Panc1 (cell line): Measurements from ENCODE around the gene C1QTNF4. TPM values are rescaled to one million over a fixed set of nuclear protein-coding genes. Genes with fewer than 3 reads are reported as not detected.

Experiments used
- ATAC-seq: fragments of 200-7000 bp; cut with Tn5 transposase; 2 replicates; pipeline ENCODE4 v1.9.1; 2020; ENCODE audit warnings: mild to moderate bottlenecking, moderate library complexity
- BruUV-seq: library from RNA; stranded (reverse); fragments of 400-500 nt; replicated peaks from 2 replicates; lab custom pipeline; 2021; lab: Mats Ljungman, UMichigan
- CTCF ChIA-PET: fragments of 300-600 bp; sonication (Branson Sonifier 250); formaldehyde crosslinking; loops from one replicate; lab custom pipeline; 2022; ENCODE audit warnings: antibody characterized with exemption; lab: Charles Lee
- POLR2A ChIA-PET: fragments of 300-600 bp; sonication (Branson Sonifier 250); formaldehyde crosslinking; loops from one replicate; lab custom pipeline; 2022; ENCODE audit warnings: antibody characterized with exemption; lab: Charles Lee
- DNase-seq: peaks from one replicate; pipeline ENCODE4 v3.0.0-alpha.2; 2010; ENCODE audit warnings: low read depth, low spot score
- H3K27ac ChIP-seq: 2 replicates; pipeline ENCODE4 v1.5.1; 2011; ENCODE audit warnings: mild to moderate bottlenecking, low read length, inconsistent platforms
- H3K27me3 ChIP-seq: fragments of 200-500 bp; sonication (Bioruptor generic); 2 replicates; pipeline ENCODE4 v1.6.0; 2014; ENCODE audit warnings: low read length, inconsistent platforms; ENCODE audit not compliant: control insufficient read depth, insufficient read depth
- H3K36me3 ChIP-seq: fragments of 200-500 bp; sonication (Bioruptor generic); 2 replicates; pipeline ENCODE4 v1.5.1; 2014; ENCODE audit warnings: inconsistent platforms, mild to moderate bottlenecking, low read length, moderate library complexity; ENCODE audit not compliant: control insufficient read depth, insufficient read depth
- H3K4me1 ChIP-seq: 2 replicates; pipeline ENCODE4 v1.5.1; 2011; ENCODE audit warnings: inconsistent platforms, mild to moderate bottlenecking, low read length, moderate library complexity; ENCODE audit not compliant: control insufficient read depth, insufficient read depth
- H3K4me3 ChIP-seq, 2 experiments: 2 replicates each; pipeline ENCODE4 v1.5.1; 2011 to 2012; ENCODE audit warnings: low read depth in 2 of 2, low read length in 2 of 2, mild to moderate bottlenecking in 2 of 2, inconsistent platforms in 1 of 2, moderate library complexity in 1 of 2
- H3K9me3 ChIP-seq: fragments of 200-500 bp; sonication (Bioruptor generic); 2 replicates; pipeline ENCODE4 v1.5.1; 2014; ENCODE audit warnings: low read depth, mild to moderate bottlenecking, inconsistent platforms, low read length, moderate library complexity; ENCODE audit not compliant: control insufficient read depth, insufficient read depth
- POLR2AphosphoS5 ChIP-seq: IDR thresholded peaks from 2 replicates; pipeline ENCODE4 v1.6.1; 2012; ENCODE audit warnings: mild to moderate bottlenecking, low read depth, low read length, moderate library complexity
- REST ChIP-seq, 2 experiments: IDR thresholded peaks; 2 replicates each; pipeline ENCODE4 v1.6.1; 2011 to 2012; ENCODE audit warnings: low read depth in 2 of 2, control low read depth in 1 of 2, low read length in 1 of 2, mild to moderate bottlenecking in 1 of 2, moderate library complexity in 1 of 2; ENCODE audit not compliant: insufficient read depth in 1 of 2
- SIN3A ChIP-seq: IDR thresholded peaks from 2 replicates; pipeline ENCODE4 v1.6.1; 2012; ENCODE audit warnings: low read depth, mild to moderate bottlenecking, low read length, moderate library complexity, borderline replicate concordance; ENCODE audit not compliant: insufficient read depth
- TCF7L2 ChIP-seq: IDR thresholded peaks from 2 replicates; pipeline ENCODE4 v1.6.1; 2011; ENCODE audit warnings: mild to moderate bottlenecking, low read depth, low read length, inconsistent platforms
- in situ Hi-C: cut with HindIII; loops from 2 replicates; pipeline ENCODE4 v1.10.0; 2016; ENCODE audit warnings: low sequenced_read_pairs, low pct_unique_long_range_greater_than_20kb
- intact Hi-C: fragments of 100-400 bp; cut with micrococcal nuclease; formaldehyde crosslinking; loops from one replicate; pipeline ENCODE4 v1.10.0; 2022; ENCODE audit not compliant: unreplicated experiment
- total RNA-seq: library from RNA; stranded (reverse); gene quantifications from one replicate; pipeline ENCODE4 v1.2.1, GENCODE V29; 2021; ENCODE audit not compliant: unreplicated experiment
- TF ChIP-seq, protein P1 (sequence below): fragments of 450-650 bp; IDR thresholded peaks from 2 replicates; pipeline ENCODE4 v1.5.1; 2017; ENCODE audit warnings: mild to moderate bottlenecking

C1QTNF4 gene
- total RNA-seq, 1 experiment from 2014 or later = not detected

- ChIA-PET POLR2A (no interaction called here), CTCF (no interaction called here)
- no peaks in the 10 kb centered on the region for H3K9me3 ChIP-seq
- peaks cover 18% of the 10 kb centered on the region for H3K36me3 ChIP-seq
- BruUV-seq = no TSS peak
- TF ChIP-seq POLR2AphosphoS5 (no peak), REST (IDR thresholded peaks at IDR 0.05; ENCODE audit: insufficient read depth in 1 of 2, low read depth in 2 of 2, low read length in 1 of 2) (no peak), SIN3A (no peak), TCF7L2 (no peak)
- TF ChIP-seq, protein P1, sequence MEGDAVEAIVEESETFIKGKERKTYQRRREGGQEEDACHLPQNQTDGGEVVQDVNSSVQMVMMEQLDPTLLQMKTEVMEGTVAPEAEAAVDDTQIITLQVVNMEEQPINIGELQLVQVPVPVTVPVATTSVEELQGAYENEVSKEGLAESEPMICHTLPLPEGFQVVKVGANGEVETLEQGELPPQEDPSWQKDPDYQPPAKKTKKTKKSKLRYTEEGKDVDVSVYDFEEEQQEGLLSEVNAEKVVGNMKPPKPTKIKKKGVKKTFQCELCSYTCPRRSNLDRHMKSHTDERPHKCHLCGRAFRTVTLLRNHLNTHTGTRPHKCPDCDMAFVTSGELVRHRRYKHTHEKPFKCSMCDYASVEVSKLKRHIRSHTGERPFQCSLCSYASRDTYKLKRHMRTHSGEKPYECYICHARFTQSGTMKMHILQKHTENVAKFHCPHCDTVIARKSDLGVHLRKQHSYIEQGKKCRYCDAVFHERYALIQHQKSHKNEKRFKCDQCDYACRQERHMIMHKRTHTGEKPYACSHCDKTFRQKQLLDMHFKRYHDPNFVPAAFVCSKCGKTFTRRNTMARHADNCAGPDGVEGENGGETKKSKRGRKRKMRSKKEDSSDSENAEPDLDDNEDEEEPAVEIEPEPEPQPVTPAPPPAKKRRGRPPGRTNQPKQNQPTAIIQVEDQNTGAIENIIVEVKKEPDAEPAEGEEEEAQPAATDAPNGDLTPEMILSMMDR = no peak
- no peak overlapping the region for H3K27ac ChIP-seq
- ATAC-seq (no peak), DNase-seq (no peak)
- H3K27me3 ChIP-seq = no peaks in the 10 kb centered on the region
- no peak overlapping the region for H3K4me3 ChIP-seq
- in situ Hi-C loops = no loop called here
- peaks cover 16% of the 10 kb centered on the region for H3K4me1 ChIP-seq
- intact Hi-C loops = no loop called here
Observed at GRCh38 chr11:47570651-47571356, 23.4 kb downstream of the C1QTNF4 start.

- ChIA-PET POLR2A (no interaction called here), CTCF (interaction anchor here (0.6 kb wide), 1 partner anchor 7 kb away, joined by 5 read pairs; no protein-coding TSS in a partner anchor)
- no peaks in the 10 kb centered on the region for H3K27me3 ChIP-seq
- no peak overlapping the region for H3K4me3 ChIP-seq
- H3K9me3 ChIP-seq = no peaks in the 10 kb centered on the region
- BruUV-seq = no TSS peak
- H3K36me3 ChIP-seq = peaks cover 15% of the 10 kb centered on the region
- no peak overlapping the region for H3K27ac ChIP-seq
- ATAC-seq (no peak), DNase-seq (no peak)
- intact Hi-C loops (no loop called here), in situ Hi-C loops (no loop called here)
- TF ChIP-seq REST (IDR thresholded peaks at IDR 0.05; ENCODE audit: insufficient read depth in 1 of 2, low read depth in 2 of 2, low read length in 1 of 2) = no peak
- TF ChIP-seq, protein P1 = no peak
- TF ChIP-seq POLR2AphosphoS5 = no peak
- TF ChIP-seq SIN3A = no peak
- no peak for TF ChIP-seq TCF7L2
- H3K4me1 ChIP-seq = peaks cover 16% of the 10 kb centered on the region
Observed at GRCh38 chr11:47569646-47570045, 24.6 kb downstream of the C1QTNF4 start.
